Measurements from ENCODE around the gene TMPRSS9.
"Not testable (repeated sequence)": the region's sequence is repeated elsewhere in the genome, so short reads cannot be mapped to it uniquely, and the experiment has no call there.

The TMPRSS9 gene

GRCh38 chr19:2392366-2392765 is 32.3 kb downstream of the TMPRSS9 start:
- DNase-seq (ENCODE audit: low read depth), result no peak

GRCh38 chr19:2392899-2393298 is 32.8 kb downstream of the TMPRSS9 start:
- DNase-seq (ENCODE audit: low read depth), result not testable (repeated sequence)

- DNase-seq (ENCODE audit: low read depth), result no peak
Observed at GRCh38 chr19:2394054-2394441, 34.0 kb downstream of the TMPRSS9 start.

- DNase-seq (ENCODE audit: low read depth), result no peak
Observed at GRCh38 chr19:2394442-2395292, 34.6 kb downstream of the TMPRSS9 start.

GRCh38 chr19:2395293-2395829 is 35.3 kb downstream of the TMPRSS9 start:
- not testable (repeated sequence) for DNase-seq (ENCODE audit: low read depth)

GRCh38 chr19:2397173-2397572 is 37.1 kb downstream of the TMPRSS9 start:
- not testable (repeated sequence) for DNase-seq (ENCODE audit: low read depth)

GRCh38 chr19:2398735-2399305 is 38.8 kb downstream of the TMPRSS9 start:
- DNase-seq (ENCODE audit: low read depth), result no peak

- DNase-seq (ENCODE audit: low read depth), result no peak
Observed at GRCh38 chr19:2399582-2399981, 39.5 kb downstream of the TMPRSS9 start.

- no peak for DNase-seq (ENCODE audit: low read depth)
Observed at GRCh38 chr19:2408247-2408646, 48.2 kb downstream of the TMPRSS9 start.

- no peak for DNase-seq (ENCODE audit: low read depth)
Observed at GRCh38 chr19:2409352-2409912, 49.4 kb downstream of the TMPRSS9 start.

GRCh38 chr19:2410023-2410422 is 50.0 kb downstream of the TMPRSS9 start:
- DNase-seq (ENCODE audit: low read depth), result no peak

- no peak for DNase-seq (ENCODE audit: low read depth)
Observed at GRCh38 chr19:2411709-2412108, 51.6 kb downstream of the TMPRSS9 start.

GRCh38 chr19:2412449-2412848 is 52.4 kb downstream of the TMPRSS9 start:
- no peak for DNase-seq (ENCODE audit: low read depth)

GRCh38 chr19:2413159-2413558 is 53.1 kb downstream of the TMPRSS9 start:
- DNase-seq (ENCODE audit: low read depth), result no peak

GRCh38 chr19:2413629-2414028 is 53.6 kb downstream of the TMPRSS9 start:
- DNase-seq (ENCODE audit: low read depth), result no peak

- no peak for DNase-seq (ENCODE audit: low read depth)
Observed at GRCh38 chr19:2415281-2415972, 55.4 kb downstream of the TMPRSS9 start.

- no peak for DNase-seq (ENCODE audit: low read depth)
Observed at GRCh38 chr19:2415973-2416319, 55.9 kb downstream of the TMPRSS9 start.

- no peak for DNase-seq (ENCODE audit: low read depth)
Observed at GRCh38 chr19:2416321-2417097, 56.4 kb downstream of the TMPRSS9 start.

- DNase-seq (ENCODE audit: low read depth), result not testable (repeated sequence)
Observed at GRCh38 chr19:2417436-2417835, 57.4 kb downstream of the TMPRSS9 start.

GRCh38 chr19:2417881-2418406 is 57.9 kb downstream of the TMPRSS9 start:
- DNase-seq (ENCODE audit: low read depth), result no peak

GRCh38 chr19:2419754-2420153 is 59.7 kb downstream of the TMPRSS9 start:
- DNase-seq (ENCODE audit: low read depth), result no peak
